Uterus (tissue), 4 donors: ENCODE results near the gene PDE1C. TPM values are rescaled to one million over a fixed set of nuclear protein-coding genes. Genes with fewer than 3 reads are reported as not detected.

Experiments used
- DNase-seq, 2 donors: peaks; one replicate each; pipeline ENCODE4 v3.0.0-alpha.2; 2019 to 2020
- H3K27ac ChIP-seq, 2 donors: fragments of 200-600 bp; sonication (generic); 1 replicate in 1 of 2; 2 replicates in 1 of 2; pipeline ENCODE4 v1.5.1; 2016 to 2018
- H3K27me3 ChIP-seq, 2 donors: fragments of 200-600 bp; sonication (generic); one replicate each; pipeline ENCODE4 v1.5.1; 2018 to 2019; ENCODE audit warnings: control low read depth in 1 of 2
- H3K36me3 ChIP-seq, 2 donors: fragments of 200-600 bp; sonication (generic); one replicate each; pipeline ENCODE4 v1.5.1; 2019; ENCODE audit warnings: control low read depth in 1 of 2
- H3K4me1 ChIP-seq, 2 donors: fragments of 200-600 bp; sonication (generic); one replicate each; pipeline ENCODE4 v1.5.1; 2018 to 2019; ENCODE audit warnings: control low read depth in 1 of 2
- H3K4me3 ChIP-seq, 2 donors: fragments of 200-600 bp; sonication (generic); 1 replicate in 1 of 2; 2 replicates in 1 of 2; pipeline ENCODE4 v1.5.1; 2018 to 2019; ENCODE audit warnings: mild to moderate bottlenecking in 1 of 2
- H3K9me3 ChIP-seq, 2 donors: fragments of 200-600 bp; sonication (generic); one replicate each; pipeline ENCODE4 v1.5.1; 2019; ENCODE audit warnings: control low read depth in 1 of 2
- POLR2A ChIP-seq, 2 donors: fragments of 450-650 bp; IDR thresholded peaks; one replicate each; pipeline ENCODE4 v1.6.1; 2016; ENCODE audit warnings: antibody characterized with exemption in 2 of 2, mild to moderate bottlenecking in 1 of 2, moderate library complexity in 1 of 2
- intact Hi-C: fragments of 100-400 bp; cut with DNase I; formaldehyde crosslinking; loops from one replicate; pipeline ENCODE4 v1.15.1; 2023; ENCODE audit warnings: low total_unique reads
- total RNA-seq, 4 donors: library from RNA; depleted of rRNA in 3 of 4; stranded (reverse); fragments of >200 nt in 3 of 4; gene quantifications; one replicate each; pipeline versions ENCODE4 v1.1.0 to v1.2.4, GENCODE V29; 2014 to 2023
- TF ChIP-seq, protein P1 (sequence below), 4 experiments: fragments of 200-600 bp in 2 of 4; fragments of 450-650 bp in 2 of 4; sonication (generic) in 2 of 4; IDR thresholded peaks; one replicate each; pipeline ENCODE4 v1.5.1; 2016 to 2019; ENCODE audit warnings: antibody characterized with exemption in 4 of 4, mild to moderate bottlenecking in 2 of 4, moderate library complexity in 1 of 4
- donor health status: DM: yes; HTN: yes; CAD: no.

The PDE1C gene
- total RNA-seq, 4 donors from 2014 or later = 5.9 to 26.4 (median 13.7) TPM

- no peak overlapping the region for H3K4me3 ChIP-seq
- intact Hi-C loops = no loop called here
Measured at GRCh38 chr7:31872545-31873370, 197.4 kb downstream of the PDE1C start.

DNA sequence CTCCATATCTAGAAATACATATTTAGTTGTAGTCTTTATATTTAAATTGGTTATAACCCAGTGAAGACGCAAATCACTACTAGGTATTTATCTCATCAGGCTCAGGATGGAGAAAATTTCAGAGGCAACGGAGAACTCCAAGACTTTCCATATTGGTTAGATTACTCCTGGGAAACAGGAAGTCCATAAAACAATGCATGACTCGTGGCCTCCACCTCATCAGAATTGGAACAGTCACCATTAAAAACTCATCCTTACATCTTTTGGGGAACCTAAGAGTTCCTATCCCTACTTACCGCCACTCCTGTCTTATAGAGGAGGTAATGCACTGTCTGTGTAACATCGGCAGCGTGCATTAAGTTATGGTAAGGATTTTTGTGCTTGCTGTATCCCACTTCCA, 205.6 kb downstream of the PDE1C start:
- no peaks in the 10 kb centered on the region for H3K4me1 ChIP-seq
- no peak for TF ChIP-seq POLR2A (IDR thresholded peaks at IDR 0.05)
- TF ChIP-seq, protein P1, sequence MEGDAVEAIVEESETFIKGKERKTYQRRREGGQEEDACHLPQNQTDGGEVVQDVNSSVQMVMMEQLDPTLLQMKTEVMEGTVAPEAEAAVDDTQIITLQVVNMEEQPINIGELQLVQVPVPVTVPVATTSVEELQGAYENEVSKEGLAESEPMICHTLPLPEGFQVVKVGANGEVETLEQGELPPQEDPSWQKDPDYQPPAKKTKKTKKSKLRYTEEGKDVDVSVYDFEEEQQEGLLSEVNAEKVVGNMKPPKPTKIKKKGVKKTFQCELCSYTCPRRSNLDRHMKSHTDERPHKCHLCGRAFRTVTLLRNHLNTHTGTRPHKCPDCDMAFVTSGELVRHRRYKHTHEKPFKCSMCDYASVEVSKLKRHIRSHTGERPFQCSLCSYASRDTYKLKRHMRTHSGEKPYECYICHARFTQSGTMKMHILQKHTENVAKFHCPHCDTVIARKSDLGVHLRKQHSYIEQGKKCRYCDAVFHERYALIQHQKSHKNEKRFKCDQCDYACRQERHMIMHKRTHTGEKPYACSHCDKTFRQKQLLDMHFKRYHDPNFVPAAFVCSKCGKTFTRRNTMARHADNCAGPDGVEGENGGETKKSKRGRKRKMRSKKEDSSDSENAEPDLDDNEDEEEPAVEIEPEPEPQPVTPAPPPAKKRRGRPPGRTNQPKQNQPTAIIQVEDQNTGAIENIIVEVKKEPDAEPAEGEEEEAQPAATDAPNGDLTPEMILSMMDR (IDR thresholded peaks at IDR 0.05) = no peak
- no peaks in the 10 kb centered on the region for H3K36me3 ChIP-seq
- H3K27ac ChIP-seq = no peak overlapping the region
- H3K27me3 ChIP-seq = no peaks in the 10 kb centered on the region
- intact Hi-C loops = no loop called here
- H3K9me3 ChIP-seq = peaks cover 0 to 9% of the 10 kb centered on the region in 2 donors
- DNase-seq = no peak
- no peak overlapping the region for H3K4me3 ChIP-seq

More at GRCh38 chr7:31872545-31873370, 197.4 kb downstream of the PDE1C start:
- Histone ChIP-seq H3K27ac (no peak overlapping the region), H3K27me3 (no peaks in the 10 kb centered on the region), H3K4me1 (no peaks in the 10 kb centered on the region), H3K9me3 (peaks cover 0 to 9% of the 10 kb centered on the region in 2 donors), H3K36me3 (no peaks in the 10 kb centered on the region)
- DNase-seq = no peak
- TF ChIP-seq POLR2A (IDR thresholded peaks at IDR 0.05) = no peak
- TF ChIP-seq, protein P1 (IDR thresholded peaks at IDR 0.05) = no peak

DNA sequence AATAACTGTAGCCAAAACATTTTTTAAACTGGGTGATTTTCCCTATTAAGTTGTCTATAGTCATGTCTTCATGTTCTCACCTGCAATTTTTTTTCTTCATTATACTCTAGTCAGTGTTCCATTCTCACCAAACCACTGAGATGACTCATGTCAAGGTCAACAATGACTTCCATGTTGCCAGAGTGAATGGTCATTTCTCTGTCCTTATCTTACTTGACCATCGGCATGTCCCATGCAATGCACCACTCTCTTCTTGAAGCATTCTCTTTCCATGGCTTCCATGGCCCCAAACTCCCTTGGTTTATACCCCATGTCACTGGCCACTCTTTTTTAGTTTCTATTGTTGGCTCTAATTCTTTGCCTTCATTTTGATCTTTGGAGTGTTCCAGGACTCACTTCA, 209.3 kb downstream of the PDE1C start:
- no peak overlapping the region for H3K4me3 ChIP-seq
- no peak for DNase-seq
- H3K36me3 ChIP-seq = no peaks in the 10 kb centered on the region
- no peak overlapping the region for H3K27ac ChIP-seq
- H3K4me1 ChIP-seq = no peaks in the 10 kb centered on the region
- H3K27me3 ChIP-seq = no peaks in the 10 kb centered on the region
- TF ChIP-seq POLR2A (IDR thresholded peaks at IDR 0.05) = no peak
- TF ChIP-seq, protein P1 (IDR thresholded peaks at IDR 0.05) = no peak
- no peaks in the 10 kb centered on the region for H3K9me3 ChIP-seq
- intact Hi-C loops = no loop called here

DNA sequence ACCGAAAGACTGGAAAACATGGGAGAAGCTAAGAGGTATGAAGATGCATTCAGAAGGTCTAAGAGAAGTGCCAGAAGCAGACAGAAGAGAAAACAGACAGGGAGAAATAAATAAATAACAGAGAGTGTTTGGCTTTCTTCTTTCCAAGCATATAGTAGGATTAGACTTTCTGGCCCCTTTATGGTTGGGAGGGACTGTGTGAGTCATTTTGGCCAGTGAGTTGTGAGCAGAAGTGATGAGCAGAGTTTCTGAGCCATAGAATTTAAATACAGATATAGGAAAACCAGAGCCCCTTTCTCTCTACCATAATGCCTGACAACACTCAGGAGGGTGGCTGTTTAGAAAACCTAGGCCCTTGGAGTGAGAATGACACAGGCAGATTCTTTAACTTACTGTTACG, 212.2 kb downstream of the PDE1C start:
- no peak for DNase-seq
- H3K9me3 ChIP-seq = no peaks in the 10 kb centered on the region
- no peaks in the 10 kb centered on the region for H3K4me1 ChIP-seq
- TF ChIP-seq, protein P1 (IDR thresholded peaks at IDR 0.05) = no peak
- no peak for TF ChIP-seq POLR2A (IDR thresholded peaks at IDR 0.05)
- no peaks in the 10 kb centered on the region for H3K36me3 ChIP-seq
- H3K27ac ChIP-seq = no peak overlapping the region
- H3K4me3 ChIP-seq = no peak overlapping the region
- intact Hi-C loops = no loop called here
- H3K27me3 ChIP-seq = no peaks in the 10 kb centered on the region

GRCh38 chr7:31857172-31857571, 213.0 kb downstream of the PDE1C start:
- Histone ChIP-seq H3K27ac (no peak overlapping the region), H3K9me3 (no peaks in the 10 kb centered on the region), H3K36me3 (no peaks in the 10 kb centered on the region), H3K27me3 (no peaks in the 10 kb centered on the region), H3K4me1 (no peaks in the 10 kb centered on the region), H3K4me3 (no peak overlapping the region)
- TF ChIP-seq, protein P1 (IDR thresholded peaks at IDR 0.05) = no peak
- TF ChIP-seq POLR2A (IDR thresholded peaks at IDR 0.05) = no peak
- intact Hi-C loops = no loop called here
- no peak for DNase-seq
